ENCODE data around the gene ATP10D. TPM values are rescaled to one million over a fixed set of nuclear protein-coding genes. Genes with fewer than 3 reads are reported as not detected.

ATP10D gene
- total RNA-seq, 1 experiment from 2014 or later: 0.84 TPM

DNA sequence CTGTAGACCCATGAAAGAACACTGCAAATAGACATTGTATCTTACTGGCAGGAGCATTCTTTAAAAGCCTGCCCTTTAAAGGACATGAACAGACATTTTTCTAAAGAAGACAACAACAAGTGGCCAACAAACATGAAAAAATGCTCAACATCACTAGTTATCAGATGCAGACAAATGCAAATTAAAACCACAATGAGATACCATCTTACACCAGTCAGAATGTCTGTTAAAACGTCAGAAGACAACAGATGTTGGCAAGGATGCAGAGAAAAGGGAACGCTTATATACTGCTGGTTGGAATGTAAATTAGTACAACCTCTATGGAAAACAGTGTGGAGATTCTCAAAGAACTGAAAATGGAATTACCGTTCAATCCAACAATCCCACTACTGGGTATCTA is 77.2 kb downstream of the ATP10D start:
- no peak for DNase-seq
- Histone ChIP-seq H3K9ac (ENCODE audit: low read length) (no peak overlapping the region), H3K4me1 (ENCODE audit: insufficient read depth, low read length) (peaks cover 8% of the 10 kb centered on the region; the same call in 1 of the 2 replicates), H4K20me1 (ENCODE audit: low read length) (no peaks in the 10 kb centered on the region), H3K27ac (ENCODE audit: low read length) (no peak overlapping the region), H3K79me2 (ENCODE audit: low read length) (no peaks in the 10 kb centered on the region), H3K9me2 (replicated peaks; ENCODE audit: low read length) (no peaks in the 10 kb centered on the region), H3K4me2 (ENCODE audit: low read length) (no peak overlapping the region), H3K36me3 (ENCODE audit: low read depth, low read length) (no peaks in the 10 kb centered on the region; the same call in 1 of the 2 replicates), H2AFZ (ENCODE audit: low read length) (no peak overlapping the region), H3K4me3 (ENCODE audit: low read length) (no peak overlapping the region), H3K9me3 (ENCODE audit: low read length) (no peaks in the 10 kb centered on the region), H3F3A (ENCODE audit: low read length, unreplicated experiment) (no peaks in the 10 kb centered on the region), H3K27me3 (ENCODE audit: low read length) (no peaks in the 10 kb centered on the region)
- intact Hi-C loops (cut with micrococcal nuclease): loop anchor here (10.0 kb wide), 1 partner anchor 47 kb away; no protein-coding TSS in a partner anchor
- ChIA-PET POLR2A (ENCODE audit: unreplicated experiment) (interaction anchor here (0.5 kb wide), 1 partner anchor 50 kb away, joined by 3 read pairs; no protein-coding TSS in a partner anchor), CTCF (no interaction called here)
- no peak for ATAC-seq
- no TSS peak for BruUV-seq (replicated peaks)
- TF ChIP-seq EZH2 (IDR thresholded peaks at IDR 0.05; ENCODE audit: low read length, unreplicated experiment) (no peak), EZH2phosphoT487 (IDR thresholded peaks at IDR 0.05; ENCODE audit: borderline replicate concordance, low read length) (no peak)
- TF ChIP-seq, protein P1, sequence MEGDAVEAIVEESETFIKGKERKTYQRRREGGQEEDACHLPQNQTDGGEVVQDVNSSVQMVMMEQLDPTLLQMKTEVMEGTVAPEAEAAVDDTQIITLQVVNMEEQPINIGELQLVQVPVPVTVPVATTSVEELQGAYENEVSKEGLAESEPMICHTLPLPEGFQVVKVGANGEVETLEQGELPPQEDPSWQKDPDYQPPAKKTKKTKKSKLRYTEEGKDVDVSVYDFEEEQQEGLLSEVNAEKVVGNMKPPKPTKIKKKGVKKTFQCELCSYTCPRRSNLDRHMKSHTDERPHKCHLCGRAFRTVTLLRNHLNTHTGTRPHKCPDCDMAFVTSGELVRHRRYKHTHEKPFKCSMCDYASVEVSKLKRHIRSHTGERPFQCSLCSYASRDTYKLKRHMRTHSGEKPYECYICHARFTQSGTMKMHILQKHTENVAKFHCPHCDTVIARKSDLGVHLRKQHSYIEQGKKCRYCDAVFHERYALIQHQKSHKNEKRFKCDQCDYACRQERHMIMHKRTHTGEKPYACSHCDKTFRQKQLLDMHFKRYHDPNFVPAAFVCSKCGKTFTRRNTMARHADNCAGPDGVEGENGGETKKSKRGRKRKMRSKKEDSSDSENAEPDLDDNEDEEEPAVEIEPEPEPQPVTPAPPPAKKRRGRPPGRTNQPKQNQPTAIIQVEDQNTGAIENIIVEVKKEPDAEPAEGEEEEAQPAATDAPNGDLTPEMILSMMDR (conservative IDR thresholded peaks at IDR 0.05; ENCODE audit: low read depth, low read length): no peak

DNA sequence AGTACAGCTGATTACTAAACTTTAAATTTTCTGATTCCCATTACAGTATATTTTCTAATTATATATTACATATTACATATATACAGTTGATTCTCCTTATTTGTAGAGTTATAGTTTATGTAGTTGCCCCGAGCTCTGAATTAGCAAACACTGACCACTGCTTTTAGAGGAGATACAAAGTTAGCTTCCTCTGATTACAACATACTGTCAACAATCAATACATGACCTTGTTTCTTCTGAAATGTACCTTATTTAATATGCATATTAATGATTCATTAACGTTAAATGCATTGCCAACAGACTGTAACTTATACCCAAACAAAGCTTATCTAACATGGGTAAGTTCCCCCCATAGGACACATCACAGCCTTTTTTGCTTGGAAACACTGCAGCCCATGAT is 81.5 kb downstream of the ATP10D start:
- no peaks in the 10 kb centered on the region for H3K9me3 ChIP-seq (ENCODE audit: low read length)
- ChIA-PET CTCF (no interaction called here), POLR2A (ENCODE audit: unreplicated experiment) (no interaction called here)
- no peaks in the 10 kb centered on the region for H3F3A ChIP-seq (ENCODE audit: low read length, unreplicated experiment)
- H3K27ac ChIP-seq (ENCODE audit: low read length): no peak overlapping the region
- no peaks in the 10 kb centered on the region for H3K79me2 ChIP-seq (ENCODE audit: low read length)
- H3K9me2 ChIP-seq (replicated peaks; ENCODE audit: low read length): no peaks in the 10 kb centered on the region
- no peak overlapping the region for H3K4me2 ChIP-seq (ENCODE audit: low read length)
- TF ChIP-seq, protein P1 (conservative IDR thresholded peaks at IDR 0.05; ENCODE audit: low read depth, low read length): no peak
- no peak for TF ChIP-seq EZH2 (IDR thresholded peaks at IDR 0.05; ENCODE audit: low read length, unreplicated experiment)
- TF ChIP-seq EZH2phosphoT487 (IDR thresholded peaks at IDR 0.05; ENCODE audit: borderline replicate concordance, low read length): no peak
- H4K20me1 ChIP-seq (ENCODE audit: low read length): no peaks in the 10 kb centered on the region
- H2AFZ ChIP-seq (ENCODE audit: low read length): no peak overlapping the region
- peaks cover 13% of the 10 kb centered on the region; the same call in 1 of the 2 replicates for H3K4me1 ChIP-seq (ENCODE audit: insufficient read depth, low read length)
- H3K36me3 ChIP-seq (ENCODE audit: low read depth, low read length): no peaks in the 10 kb centered on the region; the same call in 1 of the 2 replicates
- BruUV-seq (replicated peaks): no TSS peak
- H3K27me3 ChIP-seq (ENCODE audit: low read length): no peaks in the 10 kb centered on the region
- intact Hi-C loops (cut with micrococcal nuclease): loop anchor here (10.0 kb wide), 1 partner anchor 52 kb away; no protein-coding TSS in a partner anchor
- no peak for DNase-seq
- no peak for ATAC-seq
- H3K9ac ChIP-seq (ENCODE audit: low read length): no peak overlapping the region
- no peak overlapping the region for H3K4me3 ChIP-seq (ENCODE audit: low read length)

DNA sequence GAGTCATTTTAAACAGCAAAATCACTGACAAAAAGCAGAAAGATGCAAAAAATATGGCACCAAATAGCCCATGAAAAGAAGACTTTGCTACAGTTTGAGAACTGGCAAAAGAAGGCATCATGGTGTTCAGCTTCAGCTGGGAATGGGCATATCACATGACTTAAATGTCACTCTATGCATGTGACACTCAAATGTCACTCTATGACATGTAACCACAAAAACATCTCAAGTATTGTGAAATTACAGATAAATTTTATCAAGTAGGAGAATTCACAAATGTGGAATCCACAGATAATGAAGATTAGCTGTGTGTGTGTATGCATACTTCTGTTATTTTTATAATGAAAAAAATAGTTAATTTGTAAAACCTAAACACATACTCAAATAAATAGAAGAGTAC is 81.9 kb downstream of the ATP10D start:
- CTCF ChIA-PET: no interaction called here
- no peaks in the 10 kb centered on the region for H3K27me3 ChIP-seq (ENCODE audit: low read length)
- H3F3A ChIP-seq (ENCODE audit: low read length, unreplicated experiment): no peaks in the 10 kb centered on the region
- POLR2A ChIA-PET (ENCODE audit: unreplicated experiment): no interaction called here
- no TSS peak for BruUV-seq (replicated peaks)
- no peak overlapping the region for H3K4me2 ChIP-seq (ENCODE audit: low read length)
- H2AFZ ChIP-seq (ENCODE audit: low read length): no peak overlapping the region
- no peaks in the 10 kb centered on the region for H3K79me2 ChIP-seq (ENCODE audit: low read length)
- H3K4me3 ChIP-seq (ENCODE audit: low read length): no peak overlapping the region
- H3K36me3 ChIP-seq (ENCODE audit: low read depth, low read length): no peaks in the 10 kb centered on the region; the same call in 1 of the 2 replicates
- H3K27ac ChIP-seq (ENCODE audit: low read length): no peak overlapping the region
- ATAC-seq: no peak
- TF ChIP-seq EZH2phosphoT487 (IDR thresholded peaks at IDR 0.05; ENCODE audit: borderline replicate concordance, low read length): no peak
- TF ChIP-seq, protein P1 (conservative IDR thresholded peaks at IDR 0.05; ENCODE audit: low read depth, low read length): no peak
- TF ChIP-seq EZH2 (IDR thresholded peaks at IDR 0.05; ENCODE audit: low read length, unreplicated experiment): no peak
- peaks cover 13% of the 10 kb centered on the region; the same call in 1 of the 2 replicates for H3K4me1 ChIP-seq (ENCODE audit: insufficient read depth, low read length)
- intact Hi-C loops (cut with micrococcal nuclease): loop anchor here (10.0 kb wide), 1 partner anchor 52 kb away; no protein-coding TSS in a partner anchor
- H3K9ac ChIP-seq (ENCODE audit: low read length): no peak overlapping the region
- H3K9me3 ChIP-seq (ENCODE audit: low read length): no peaks in the 10 kb centered on the region
- no peak for DNase-seq
- no peaks in the 10 kb centered on the region for H4K20me1 ChIP-seq (ENCODE audit: low read length)
- H3K9me2 ChIP-seq (replicated peaks; ENCODE audit: low read length): no peaks in the 10 kb centered on the region
